Measurements from ENCODE around the gene CDK16.
"Not testable (repeated sequence)": the region's sequence is repeated elsewhere in the genome, so short reads cannot be mapped to it uniquely, and the experiment has no call there.

DNA sequence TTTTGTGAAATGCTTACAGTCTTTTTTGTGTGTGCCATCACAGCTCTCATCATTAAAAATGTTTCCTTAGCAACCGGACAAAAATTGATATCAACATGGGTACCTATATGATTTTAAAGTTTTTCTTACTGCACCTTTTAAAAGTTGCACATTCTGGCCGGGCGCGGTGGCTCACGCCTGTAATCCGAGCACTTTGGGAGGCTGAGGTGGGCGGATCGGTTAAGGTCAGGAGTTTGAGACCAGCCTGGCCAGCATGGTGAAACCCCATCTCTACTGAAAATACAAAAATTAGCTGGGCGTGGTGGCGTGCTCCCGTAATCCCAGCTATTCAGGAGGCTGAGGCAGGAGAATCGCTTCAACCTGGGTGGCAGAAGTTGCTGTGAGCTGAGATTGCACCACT lies 39.1 kb downstream of the CDK16 start:
- not testable (repeated sequence) for TF ChIP-seq POLR2A, CTCF (IDR thresholded peaks at IDR 0.05)
